Germinal center (tissue), 1 donor: ENCODE results near the gene GRIN2A.

ENCODE experiments used
- DNase-seq: peaks from one replicate; pipeline ENCODE4 v3.0.0; 2012; ENCODE audit warnings: mixed read lengths, low spot score

GRIN2A gene

DNA sequence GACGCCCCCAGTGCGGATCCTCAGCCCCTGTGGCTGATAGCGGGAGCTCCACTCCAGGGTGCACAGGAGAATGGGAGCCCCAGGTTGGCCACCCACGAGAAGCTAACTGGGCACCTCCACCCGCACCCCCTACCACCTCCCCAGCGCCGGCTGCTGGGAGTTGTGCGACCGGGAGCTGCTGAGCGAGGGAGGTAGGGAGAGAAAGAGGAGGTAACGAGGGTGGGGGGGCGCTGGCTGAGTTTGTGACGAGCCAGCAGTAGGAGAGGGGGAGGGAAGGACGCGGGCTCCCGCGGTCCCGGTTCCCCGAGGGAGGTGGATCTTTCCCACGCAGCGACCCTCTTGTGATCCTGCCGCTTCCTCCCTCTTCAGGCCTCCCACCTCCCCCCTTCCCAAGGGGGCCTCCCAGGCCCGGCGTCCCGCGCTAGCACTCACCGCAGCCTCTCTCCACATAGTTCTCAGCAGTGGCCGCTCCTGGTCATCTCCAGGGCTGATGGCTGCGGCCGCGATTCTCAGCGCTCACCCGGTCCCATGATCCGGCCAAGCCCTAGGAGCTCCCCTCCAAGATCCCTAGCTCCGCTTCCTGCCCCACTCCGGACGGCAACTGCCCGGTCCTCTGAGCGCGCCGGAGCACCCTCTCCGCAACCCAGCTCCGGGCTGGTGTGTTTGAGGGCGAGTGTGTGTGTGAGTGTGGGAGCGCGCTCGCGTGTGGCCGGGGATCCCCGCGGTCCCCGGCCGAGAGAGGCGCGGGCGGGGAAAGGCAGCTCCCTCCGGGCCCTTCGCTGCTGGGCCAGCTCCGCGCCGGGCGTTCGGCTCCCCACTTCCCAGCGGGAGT lies at the start of gene GRIN2A:
Gene GRIN2A, minus strand, starts transcription at position 207 of the 832 bp plus-strand sequence. CDS start 2,017 bp downstream, outside the sequence.
- peak; percentile 33 for DNase-seq

- DNase-seq, result no peak
Observed at GRCh38 chr16:10231563-10231962, 49.3 kb upstream of the GRIN2A start.

DNA sequence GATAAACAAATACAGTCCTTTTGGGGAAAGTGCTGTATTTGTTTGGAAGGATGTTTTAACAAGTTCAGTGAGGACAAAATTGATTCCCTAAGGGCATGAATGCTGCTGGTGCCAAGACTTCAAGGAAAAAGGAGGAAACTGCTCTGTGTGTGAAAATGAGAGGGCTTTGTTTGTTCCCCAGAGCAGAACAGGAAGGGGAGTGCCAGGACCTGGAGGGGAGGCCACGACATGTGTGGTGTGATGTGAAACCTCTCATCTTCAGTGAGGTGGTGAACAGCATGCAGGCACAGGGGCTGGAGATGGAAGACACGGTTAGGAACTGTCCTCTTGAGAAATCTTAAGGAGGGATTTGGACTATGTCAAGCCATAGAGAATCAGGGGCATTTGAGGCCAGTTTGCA lies 46.6 kb upstream of the GRIN2A start:
- no peak for DNase-seq

GRCh38 chr16:10226987-10227306 lies 44.7 kb upstream of the GRIN2A start:
- DNase-seq, result no peak

DNA sequence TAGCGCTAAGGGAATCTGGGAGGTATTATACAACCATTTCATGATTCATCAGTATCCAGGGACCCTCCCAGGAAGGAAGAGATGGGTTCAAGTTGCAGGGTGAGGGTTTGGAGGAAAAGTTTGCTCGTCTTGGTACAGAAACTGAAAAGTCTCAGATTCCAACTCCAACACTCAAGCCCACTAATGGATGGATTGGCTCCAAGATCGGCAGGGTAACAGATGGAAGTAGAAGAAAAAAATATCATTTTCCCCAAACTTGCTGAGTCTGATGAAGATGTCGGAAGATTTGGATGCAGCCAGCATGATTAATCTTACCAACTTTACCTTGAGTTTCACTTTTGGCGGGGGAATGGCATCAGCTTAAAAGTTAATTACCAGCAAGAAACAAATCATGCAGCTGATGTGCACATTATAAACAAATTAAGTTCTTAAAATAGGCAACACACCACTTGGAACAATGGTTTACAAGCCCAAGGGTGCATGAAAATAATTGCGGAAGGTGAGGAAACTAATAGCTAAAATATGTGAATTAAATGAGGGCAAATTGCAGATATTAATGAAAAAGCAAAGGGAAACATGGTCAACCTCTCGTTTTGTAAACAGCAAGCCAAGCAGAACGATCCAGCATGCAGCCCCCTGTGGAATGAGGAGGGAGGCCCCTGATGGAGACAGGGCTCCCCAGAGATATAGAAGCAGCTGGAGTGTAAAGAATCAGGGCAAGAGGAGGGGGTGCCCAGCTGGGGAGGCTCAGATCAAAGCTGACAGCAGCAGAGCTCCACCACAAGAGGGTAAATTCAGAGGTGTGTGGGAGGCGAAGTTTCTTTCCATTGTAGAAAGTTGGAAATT lies 44.1 kb upstream of the GRIN2A start:
- DNase-seq, result no peak

DNA sequence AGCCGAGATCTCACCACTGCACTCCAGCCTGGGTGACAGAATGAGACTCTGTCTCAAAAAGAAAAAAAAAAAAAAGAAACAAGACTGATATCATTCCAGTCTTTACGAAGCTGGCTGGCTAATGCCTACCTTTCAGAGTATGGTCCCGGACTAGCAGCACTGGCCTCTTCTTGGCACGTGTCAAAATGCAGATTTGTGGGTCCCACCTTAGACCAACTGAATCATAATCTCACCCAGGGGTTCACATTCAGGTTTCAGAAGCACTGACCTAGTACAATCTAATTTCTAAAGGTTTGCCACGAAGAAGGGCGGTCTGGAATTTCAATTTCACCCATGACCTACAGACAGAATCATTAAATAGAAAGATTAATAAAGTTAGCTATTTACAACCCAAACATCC lies 43.4 kb upstream of the GRIN2A start:
- DNase-seq, result no peak

GRCh38 chr16:10224850-10225249 lies 42.6 kb upstream of the GRIN2A start:
- DNase-seq, result no peak

DNA sequence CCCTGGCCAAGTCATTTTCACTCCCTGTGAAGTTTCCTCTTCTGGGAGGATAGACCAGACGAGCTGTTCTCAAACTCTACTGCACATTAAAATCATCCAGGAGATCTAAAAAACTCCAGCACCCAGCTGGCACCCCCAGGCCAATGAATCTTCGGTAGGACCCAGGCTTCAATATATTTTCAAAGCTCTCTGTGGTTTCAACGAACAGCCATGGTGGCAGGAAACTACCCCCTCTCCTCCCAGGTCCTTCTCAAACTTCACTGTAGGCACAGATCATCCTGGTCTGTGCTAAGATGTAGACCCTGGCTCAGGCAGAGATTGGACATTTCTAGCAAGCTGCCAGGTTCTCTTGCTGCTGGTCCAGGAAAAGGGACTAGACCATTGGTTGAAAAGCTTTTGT lies 38.7 kb upstream of the GRIN2A start:
- DNase-seq, result no peak

DNA sequence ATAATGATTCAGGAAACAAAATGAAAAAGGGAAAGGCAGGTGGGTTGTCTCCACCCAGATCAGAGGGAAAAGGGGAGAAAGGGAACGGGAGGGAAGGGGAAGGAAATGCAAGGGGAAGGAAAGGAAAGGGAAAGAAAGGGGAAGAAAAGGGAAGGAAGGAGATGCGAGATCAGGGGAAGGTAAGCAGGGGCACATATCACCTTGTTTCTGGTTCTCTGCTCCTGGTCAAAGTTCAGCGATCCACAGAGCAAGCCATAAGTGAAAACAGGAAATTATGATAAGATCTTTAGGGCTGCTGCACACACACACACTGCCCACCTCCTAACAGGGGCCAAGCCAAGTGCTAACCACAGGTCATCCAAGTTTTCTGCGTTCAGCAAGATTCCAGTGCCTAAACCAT lies 37.5 kb upstream of the GRIN2A start:
- DNase-seq, result no peak

GRCh38 chr16:10218490-10219206 lies 36.4 kb upstream of the GRIN2A start:
- no peak for DNase-seq

GRCh38 chr16:10213748-10214147 lies 31.5 kb upstream of the GRIN2A start:
- DNase-seq, result no peak

DNA sequence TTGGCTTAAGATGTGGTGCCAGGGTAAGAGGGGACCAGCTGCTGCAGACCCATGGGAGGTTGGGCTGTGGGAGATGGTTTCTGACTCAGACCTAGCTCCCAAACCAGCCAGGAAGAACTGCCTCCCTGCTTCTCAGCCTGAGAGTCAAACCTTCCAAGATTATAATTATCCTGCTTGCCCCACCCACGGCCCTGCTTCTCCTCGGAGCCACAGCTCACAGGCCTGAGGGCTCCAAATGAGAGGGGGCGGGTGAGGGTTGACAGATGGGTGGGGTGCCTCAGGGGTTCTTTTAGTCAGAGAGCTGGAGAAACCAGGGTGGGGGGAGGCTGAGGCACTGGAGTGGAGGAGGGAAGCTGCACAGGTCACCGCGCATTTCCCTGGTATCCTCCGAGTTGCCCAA lies 28.7 kb upstream of the GRIN2A start:
- no peak for DNase-seq

- DNase-seq, result no peak
Observed at GRCh38 chr16:10206865-10207264, 24.6 kb upstream of the GRIN2A start.

- no peak for DNase-seq
Observed at GRCh38 chr16:10206215-10206614, 24.0 kb upstream of the GRIN2A start.

DNA sequence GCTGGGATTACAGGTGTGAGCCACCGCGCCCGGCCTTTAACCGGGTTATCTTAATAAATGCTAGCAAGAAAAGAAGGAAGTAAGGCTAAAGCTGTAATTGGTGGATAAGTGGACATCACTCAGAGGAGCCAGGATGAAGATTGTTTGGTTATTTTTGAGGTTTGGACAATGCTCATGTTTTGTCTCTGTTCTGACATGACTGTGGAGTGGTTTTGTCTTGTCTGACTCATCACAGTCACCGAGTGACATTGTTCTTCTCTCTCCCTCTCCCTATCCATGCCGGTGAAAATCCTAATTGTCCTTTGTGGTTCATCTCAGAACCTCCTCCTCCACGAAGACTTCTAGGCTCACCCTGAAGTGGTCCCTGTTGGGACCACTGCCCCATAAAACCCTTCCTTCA lies 23.5 kb upstream of the GRIN2A start:
- no peak for DNase-seq

DNA sequence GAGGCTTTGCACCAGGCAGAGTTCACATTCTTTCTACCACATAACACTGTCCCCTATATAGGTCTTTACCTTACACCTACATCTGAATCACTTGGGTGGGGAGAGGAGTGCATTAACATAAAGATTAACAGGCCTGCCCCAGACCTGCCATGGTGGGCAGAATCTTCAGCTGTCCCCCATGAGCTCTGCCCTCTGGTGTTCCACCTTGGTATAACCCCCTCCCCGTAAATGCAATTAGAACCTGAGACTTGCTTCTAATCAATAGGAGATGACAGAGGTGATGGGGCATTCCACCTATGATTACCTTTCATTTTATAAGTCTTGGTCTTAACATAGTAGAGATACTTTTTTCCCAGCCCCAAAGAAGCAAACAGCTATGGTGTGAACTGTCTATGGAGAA lies 20.4 kb upstream of the GRIN2A start:
- DNase-seq, result no peak

GRCh38 chr16:10200637-10201586 lies 18.7 kb upstream of the GRIN2A start:
- no peak for DNase-seq

- DNase-seq, result no peak
Observed at GRCh38 chr16:10196999-10197398, 14.8 kb upstream of the GRIN2A start.

DNA sequence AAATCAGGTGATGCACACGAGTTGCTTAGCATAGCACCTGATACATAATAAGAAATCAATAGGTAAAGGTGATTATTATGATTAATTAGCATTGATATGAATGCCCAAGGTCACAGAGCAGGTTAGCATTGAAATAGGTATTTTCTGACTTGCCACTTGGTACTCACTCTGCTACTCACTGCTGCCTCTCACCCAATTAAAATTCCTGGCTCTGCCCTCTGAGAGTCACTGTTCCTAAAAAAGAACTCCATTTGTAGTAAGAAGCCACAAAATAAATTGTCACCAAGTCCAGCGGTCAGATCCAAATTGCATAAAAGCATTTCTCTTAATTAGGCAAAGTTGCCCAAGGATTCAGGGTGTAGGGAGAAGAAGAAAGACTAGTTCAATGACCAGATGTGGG lies 8.9 kb upstream of the GRIN2A start:
- DNase-seq, result no peak

GRCh38 chr16:10189861-10190390 lies 7.7 kb upstream of the GRIN2A start:
- DNase-seq, result no peak

- no peak for DNase-seq
Observed at GRCh38 chr16:10188236-10188635, 6.0 kb upstream of the GRIN2A start.
